GM13977 (cell line): Measurements from ENCODE around the gene EME1.

ENCODE experiments used
- DNase-seq: peaks from one replicate; pipeline ENCODE4 v3.0.0; 2012; ENCODE audit warnings: low spot score
- CTCF ChIP-seq: IDR thresholded peaks from 2 replicates; pipeline ENCODE4 v1.5.1; 2012; ENCODE audit warnings: mild to moderate bottlenecking, control low read depth; ENCODE audit not compliant: insufficient read depth; ENCODE audit errors: extremely low read depth, missing control alignments
- in situ Hi-C: fragments of 300-500 bp; cut with MboI; formaldehyde crosslinking; loops from one replicate; pipeline ENCODE4 v1.12.0; 2022; ENCODE audit warnings: low sequenced_read_pairs, low pct_unique_long_range_greater_than_20kb, mixed read lengths, inconsistent platforms; ENCODE audit not compliant: unreplicated experiment

EME1 gene

GRCh38 chr17:50428831-50429424, 55.9 kb downstream of the EME1 start:
- TF ChIP-seq CTCF = no peak
- in situ Hi-C loops = no loop called here
- DNase-seq = no peak

GRCh38 chr17:50429793-50430192, 56.8 kb downstream of the EME1 start:
- TF ChIP-seq CTCF = no peak
- in situ Hi-C loops = no loop called here
- no peak for DNase-seq
